Activated B cell treated with CpG ODN at 0.5 μM for 24 hours (primary cell): ENCODE measurements around the gene LINC00305. TPM values are rescaled to one million over a fixed set of nuclear protein-coding genes. Genes with fewer than 3 reads are reported as not detected.

ENCODE experiments used
- ATAC-seq: fragments of 200-7000 bp; cut with Tn5 transposase; one replicate; pipeline ENCODE4 v1.10.0; 2021; ENCODE audit warnings: low read depth, mild to moderate bottlenecking, moderate library complexity
- CTCF ChIA-PET: fragments of 350-600 bp; sonication (Branson Sonifier 250); formaldehyde crosslinking; loops from one replicate; lab custom pipeline; 2021; ENCODE audit warnings: antibody characterized with exemption; lab: Charles Lee
- POLR2A ChIA-PET: fragments of 350-600 bp; sonication (Branson Sonifier 250); formaldehyde crosslinking; loops from one replicate; lab custom pipeline; 2021; ENCODE audit warnings: antibody characterized with exemption; lab: Charles Lee
- DNase-seq: peaks from one replicate; pipeline ENCODE4 v3.0.0; 2022
- H3K27ac Mint-ChIP-seq: one replicate; pipeline ENCODE4 v1.8.0; 2020; ENCODE audit warnings: mixed read lengths
- H3K27me3 Mint-ChIP-seq: one replicate; pipeline ENCODE4 v1.8.0; 2021; ENCODE audit warnings: mixed read lengths
- H3K36me3 Mint-ChIP-seq: one replicate; pipeline ENCODE4 v1.8.0; 2021; ENCODE audit warnings: low read depth, mixed read lengths
- H3K4me1 Mint-ChIP-seq: one replicate; pipeline ENCODE4 v1.8.0; 2021; ENCODE audit warnings: mixed read lengths
- H3K4me3 Mint-ChIP-seq: one replicate; pipeline ENCODE4 v1.8.0; 2020; ENCODE audit warnings: mild to moderate bottlenecking, mixed read lengths
- H3K9me3 Mint-ChIP-seq: one replicate; pipeline ENCODE4 v1.8.0; 2020; ENCODE audit warnings: mixed read lengths
- CTCF ChIP-seq: fragments of 200-600 bp; IDR thresholded peaks from one replicate; pipeline ENCODE4 v1.8.0; 2022; ENCODE audit warnings: antibody characterized with exemption, mild to moderate bottlenecking
- intact Hi-C: fragments of 100-400 bp; cut with micrococcal nuclease; formaldehyde crosslinking; loops from one replicate; pipeline ENCODE4 v1.15.1; 2024
- total RNA-seq: library from RNA; stranded (reverse); gene quantifications from 2 replicates; pipeline ENCODE4 v1.2.3, GENCODE V29; 2022

LINC00305 gene
- total RNA-seq, 1 donor from 2014 or later = not detected

- Mint-ChIP-seq H3K27me3 (peaks cover 4% of the 10 kb centered on the region), H3K4me1 (no peaks in the 10 kb centered on the region), H3K27ac (no peak overlapping the region), H3K4me3 (no peak overlapping the region), H3K9me3 (no peaks in the 10 kb centered on the region), H3K36me3 (no peaks in the 10 kb centered on the region)
- CTCF ChIA-PET = no interaction called here
- TF ChIP-seq CTCF = no peak
- intact Hi-C loops = no loop called here
- POLR2A ChIA-PET = no interaction called here
- ATAC-seq = no peak
- DNase-seq = no peak
Observed at GRCh38 chr18:64110692-64111480, 38.0 kb downstream of the LINC00305 start.

- Mint-ChIP-seq H3K27ac (no peak overlapping the region), H3K36me3 (no peaks in the 10 kb centered on the region), H3K4me3 (no peak overlapping the region), H3K4me1 (peaks cover 3% of the 10 kb centered on the region), H3K9me3 (no peaks in the 10 kb centered on the region), H3K27me3 (peaks cover 4% of the 10 kb centered on the region)
- CTCF ChIA-PET = no interaction called here
- no peak for TF ChIP-seq CTCF
- POLR2A ChIA-PET = no interaction called here
- DNase-seq (no peak), ATAC-seq (no peak)
- intact Hi-C loops = no loop called here
Observed at GRCh38 chr18:64103986-64104385, 44.9 kb downstream of the LINC00305 start.

GRCh38 chr18:64100116-64100922 is 48.6 kb downstream of the LINC00305 start:
- DNase-seq = no peak
- ChIA-PET CTCF (no interaction called here), POLR2A (no interaction called here)
- no peak overlapping the region for H3K27ac Mint-ChIP-seq
- no peak for TF ChIP-seq CTCF
- no peaks in the 10 kb centered on the region for H3K9me3 Mint-ChIP-seq
- no peaks in the 10 kb centered on the region for H3K36me3 Mint-ChIP-seq
- peaks cover 2% of the 10 kb centered on the region for H3K27me3 Mint-ChIP-seq
- H3K4me3 Mint-ChIP-seq = no peak overlapping the region
- intact Hi-C loops = no loop called here
- peaks cover 3% of the 10 kb centered on the region for H3K4me1 Mint-ChIP-seq
- no peak for ATAC-seq

- ATAC-seq (no peak), DNase-seq (no peak)
- ChIA-PET CTCF (no interaction called here), POLR2A (no interaction called here)
- Mint-ChIP-seq H3K4me3 (no peak overlapping the region), H3K9me3 (no peaks in the 10 kb centered on the region), H3K36me3 (no peaks in the 10 kb centered on the region), H3K27ac (no peak overlapping the region), H3K27me3 (peaks cover 2% of the 10 kb centered on the region), H3K4me1 (peaks cover 3% of the 10 kb centered on the region)
- intact Hi-C loops = loop anchor here (5.0 kb wide), 1 partner anchor 993 kb away; no protein-coding TSS in a partner anchor
- no peak for TF ChIP-seq CTCF
Observed at GRCh38 chr18:64099244-64099643, 49.6 kb downstream of the LINC00305 start.

GRCh38 chr18:64097497-64097896 is 51.4 kb downstream of the LINC00305 start:
- no peaks in the 10 kb centered on the region for H3K36me3 Mint-ChIP-seq
- POLR2A ChIA-PET = no interaction called here

More at GRCh38 chr18:64097497-64097896, 51.4 kb downstream of the LINC00305 start:
- DNase-seq (no peak), ATAC-seq (no peak)
- intact Hi-C loops = loop anchor here (1.0 to 5.0 kb wide), 2 partner anchors 312 to 995 kb away; no protein-coding TSS in a partner anchor
- Mint-ChIP-seq H3K9me3 (no peaks in the 10 kb centered on the region), H3K4me3 (no peak overlapping the region), H3K4me1 (peaks cover 3% of the 10 kb centered on the region), H3K27me3 (peaks cover 6% of the 10 kb centered on the region), H3K27ac (no peak overlapping the region)
- TF ChIP-seq CTCF = no peak
- CTCF ChIA-PET = interaction anchor here (1.4 kb wide), 1 partner anchor 313 kb away, joined by 5 read pairs; no protein-coding TSS in a partner anchor
